CD4-positive, alpha-beta T cell treated with Interleukin-21 for 1 hour (primary cell): ENCODE results near the gene TAF4B.

ENCODE experiments used
- DNase-seq: peaks from one replicate; pipeline ENCODE4 v3.0.0-alpha.2; 2020

TAF4B gene

DNA sequence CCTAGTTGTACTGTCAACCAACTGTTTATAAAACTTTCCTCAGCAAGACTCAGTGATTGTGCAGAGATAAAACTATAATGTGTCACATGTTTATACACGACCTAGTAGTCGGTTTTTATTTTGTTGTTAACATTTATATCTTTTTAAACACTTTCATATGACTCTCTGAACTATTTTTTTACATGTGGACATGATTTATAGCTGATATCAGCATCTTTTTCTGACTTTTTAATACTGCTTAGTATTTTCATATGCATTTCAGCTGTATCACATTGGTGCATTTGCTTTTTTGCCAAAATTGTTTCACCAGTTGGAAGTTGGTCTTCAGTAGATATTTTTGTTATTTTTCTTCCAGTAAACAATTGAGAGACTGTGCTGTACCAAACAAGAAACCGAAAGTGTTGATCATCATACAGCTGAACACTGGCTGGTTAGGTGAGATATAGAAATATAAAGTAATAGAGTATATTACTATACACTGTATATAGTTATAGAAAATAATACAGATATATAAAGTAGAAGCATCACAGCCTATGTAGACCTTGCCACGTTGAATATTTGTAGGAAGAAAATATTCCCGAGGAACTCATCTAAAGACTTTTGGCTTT lies 167.9 kb downstream of the TAF4B start:
- no peak for DNase-seq

DNA sequence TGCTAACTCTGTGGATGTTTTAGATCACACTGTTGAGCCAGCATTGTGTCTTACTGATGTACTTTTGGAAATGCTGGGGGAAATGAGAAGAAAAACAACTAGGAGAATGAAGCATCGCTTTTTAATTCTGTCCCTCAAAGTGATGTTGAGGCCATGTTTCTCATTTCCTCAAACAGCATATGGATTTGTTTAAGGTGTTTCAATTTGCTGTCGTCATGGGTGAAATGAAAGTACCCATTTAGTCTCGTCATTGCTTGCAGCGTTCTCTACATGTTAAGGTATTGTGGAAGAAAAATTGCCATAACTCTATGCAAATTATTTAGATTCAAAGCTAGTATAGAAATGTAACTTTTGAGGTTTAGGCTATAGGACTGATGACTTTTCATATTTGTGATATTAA lies 170.8 kb downstream of the TAF4B start:
- DNase-seq = no peak

DNA sequence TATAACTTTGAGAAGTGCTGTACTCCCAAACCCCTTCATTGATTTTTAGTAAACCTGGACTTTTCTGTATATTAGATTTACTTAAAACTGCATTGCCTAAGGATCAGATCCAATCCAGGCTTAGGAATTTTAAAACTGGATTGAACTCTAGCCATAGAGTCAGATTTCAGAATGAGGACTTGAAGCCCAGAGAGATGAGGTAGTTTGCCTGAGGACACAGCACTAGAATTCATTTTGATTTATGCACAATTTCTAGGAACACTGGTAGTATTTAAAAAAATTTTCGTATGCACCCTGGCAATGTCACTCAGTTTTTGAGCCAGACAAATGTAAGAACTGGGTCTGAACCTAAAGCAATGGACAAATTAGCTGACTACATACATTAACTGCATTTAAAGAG lies 177.2 kb downstream of the TAF4B start:
- no peak for DNase-seq

DNA sequence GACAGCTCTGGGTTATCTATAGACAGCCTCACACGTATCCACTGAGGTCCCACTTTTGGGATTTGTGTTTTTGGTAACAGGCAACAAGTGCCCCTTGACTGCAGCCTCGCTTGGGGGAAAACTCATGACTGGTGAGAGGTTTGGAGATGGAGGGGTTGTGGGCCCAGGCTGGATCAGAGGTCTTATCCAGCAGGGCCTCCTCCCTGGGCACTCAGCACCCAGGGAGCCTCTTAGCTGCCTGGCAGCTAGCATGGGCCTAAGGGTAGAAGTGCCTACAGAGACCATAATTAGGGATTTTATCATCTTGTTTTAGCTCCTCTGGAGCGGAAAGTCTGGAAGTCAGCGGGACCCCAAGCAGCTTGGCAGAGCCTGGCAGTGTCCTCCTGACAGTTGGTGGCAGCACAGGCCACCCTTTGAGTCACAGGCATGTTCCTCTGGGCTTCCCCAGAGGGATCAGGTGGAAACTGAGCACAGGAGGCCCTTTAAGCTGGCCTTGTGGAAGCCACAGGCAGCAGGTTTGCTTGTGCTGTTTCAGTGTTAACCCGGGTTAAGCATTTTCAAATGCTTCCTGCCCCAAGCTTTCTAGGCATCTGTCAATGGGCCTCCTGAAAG lies 179.1 kb downstream of the TAF4B start:
- no peak for DNase-seq

DNA sequence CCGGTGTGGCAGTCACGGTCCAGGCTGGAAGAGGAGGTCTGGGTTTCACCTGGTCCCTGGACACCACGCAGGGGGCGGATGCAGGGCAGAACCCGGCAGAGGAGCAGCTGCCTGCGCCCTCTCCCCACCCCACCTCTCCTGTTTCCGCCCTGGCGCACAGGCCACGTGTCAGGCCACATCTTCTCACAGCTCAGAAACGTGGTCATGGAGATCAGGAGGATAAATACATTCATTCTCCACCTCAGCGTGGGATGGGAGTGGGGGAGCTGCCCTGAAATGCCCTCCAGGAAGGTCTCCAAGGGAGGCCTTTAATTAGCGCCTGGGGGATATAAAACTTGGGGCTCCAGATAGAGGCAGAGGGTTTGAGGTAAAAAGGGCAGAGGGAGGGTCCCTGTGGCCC lies 180.1 kb downstream of the TAF4B start:
- DNase-seq = no peak

DNA sequence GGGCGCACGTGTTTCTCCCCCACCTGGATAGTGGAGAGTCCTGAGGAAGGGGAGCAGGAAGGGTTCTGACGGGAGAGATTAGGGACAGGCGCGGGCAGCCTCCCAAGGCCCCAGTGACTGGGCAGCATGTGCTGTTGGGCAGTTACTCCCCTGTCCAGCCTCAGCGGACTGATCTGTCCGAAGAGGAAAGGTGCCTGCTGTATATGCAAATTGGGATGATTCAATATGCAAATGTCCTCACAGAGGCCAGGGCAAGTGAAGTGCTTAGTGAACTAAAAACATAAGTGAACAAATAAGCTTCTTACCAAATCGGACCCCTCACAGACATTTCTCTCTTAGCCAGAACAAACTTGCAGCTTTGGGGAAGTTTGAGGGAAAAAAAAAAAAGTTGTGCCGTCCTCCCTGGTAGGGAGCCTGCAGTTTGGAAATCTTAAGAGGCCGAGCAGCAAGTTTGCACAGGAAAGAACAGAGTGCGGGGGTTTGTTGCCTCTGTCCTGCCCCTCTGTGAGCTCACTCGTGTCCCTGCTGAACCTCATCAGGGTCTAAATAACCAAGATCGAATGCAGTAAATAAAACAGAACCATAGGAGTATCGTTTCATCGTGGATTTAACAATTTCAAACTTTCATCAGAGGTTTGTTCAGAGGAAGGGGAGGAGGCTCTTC lies 180.7 kb downstream of the TAF4B start:
- DNase-seq = no peak

DNA sequence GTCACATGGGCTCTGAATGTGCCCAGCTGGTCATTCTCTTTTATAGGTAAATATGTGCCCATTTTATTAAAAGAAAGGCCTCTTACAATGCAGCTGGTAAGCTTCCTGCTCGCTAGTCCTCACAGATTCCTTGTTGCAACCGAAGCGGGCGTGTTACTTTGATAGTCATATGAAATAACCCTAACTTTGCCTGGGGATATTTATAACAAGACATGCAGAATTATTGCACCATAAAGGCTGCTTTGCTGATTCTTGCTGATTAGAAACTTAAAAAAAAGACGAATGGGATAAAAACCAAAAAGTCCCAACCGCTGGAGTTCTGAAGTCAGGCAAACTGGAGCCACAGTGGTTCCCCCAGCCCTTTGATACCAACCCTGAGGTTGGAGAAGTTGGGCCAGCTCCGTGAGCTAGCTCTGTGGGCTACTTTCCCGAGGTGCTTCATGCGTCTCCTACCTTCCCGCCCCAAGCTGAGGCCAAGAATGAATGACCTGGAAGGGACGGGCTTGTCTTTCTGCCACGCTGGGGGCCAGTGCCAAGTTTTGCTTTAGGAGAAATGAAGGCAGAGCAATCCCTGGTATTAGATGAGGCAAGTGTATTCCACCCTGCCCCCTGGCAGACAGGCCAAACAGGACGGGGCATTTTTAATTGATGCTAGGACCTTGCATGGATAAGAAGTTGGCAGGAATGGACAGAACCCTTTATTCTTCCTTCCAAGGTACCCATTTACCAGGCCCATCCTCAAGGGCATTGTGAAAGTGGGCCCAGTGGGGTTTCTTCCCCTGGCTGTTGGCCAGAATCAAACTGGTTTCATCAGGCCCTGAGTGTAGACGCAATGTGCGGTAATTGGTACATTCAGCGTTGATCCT lies 181.7 kb downstream of the TAF4B start:
- no peak for DNase-seq

DNA sequence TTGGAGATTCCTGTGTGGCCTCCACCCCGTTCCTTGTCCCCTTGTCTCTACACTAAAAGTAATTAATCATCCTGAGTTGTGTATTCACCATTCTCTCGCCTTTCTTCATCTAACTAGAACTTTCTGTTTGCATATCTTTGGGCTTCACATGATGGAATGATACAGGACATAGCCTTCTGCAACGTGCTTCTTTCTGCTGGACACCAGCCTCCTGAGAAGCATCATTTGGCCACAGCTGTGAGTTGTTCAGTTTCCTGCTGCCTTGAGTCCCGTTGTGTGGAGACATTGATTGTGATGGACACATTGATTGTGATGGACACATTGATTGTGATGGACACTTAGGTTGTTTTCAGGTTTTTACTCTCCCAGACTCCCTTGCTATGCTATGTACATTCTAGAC lies 182.8 kb downstream of the TAF4B start:
- no peak for DNase-seq

DNA sequence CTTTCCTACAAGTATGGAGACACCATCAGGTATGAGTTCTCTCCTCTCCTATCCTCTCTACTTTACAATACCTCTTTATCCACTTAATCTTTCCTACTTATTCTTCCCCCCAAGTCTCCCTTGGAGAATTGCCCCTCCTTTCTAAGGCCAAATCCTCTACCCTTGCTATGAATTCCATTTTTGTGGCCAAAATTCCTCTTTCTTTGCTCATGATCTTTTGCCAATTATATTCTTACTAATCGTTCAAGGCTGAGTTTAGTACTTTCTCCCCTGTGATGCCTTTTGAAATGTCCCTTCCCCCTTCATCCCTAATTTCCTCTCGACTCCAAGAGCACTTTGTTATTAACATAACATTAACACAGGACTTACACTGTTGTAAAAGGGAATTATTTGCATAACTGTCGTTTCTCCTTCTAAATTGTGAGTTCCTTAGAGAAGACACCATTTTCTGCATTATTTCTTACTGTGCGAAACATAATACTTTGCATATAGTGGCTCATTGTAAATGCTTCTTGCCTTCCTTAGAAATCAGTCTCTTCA lies 188.7 kb downstream of the TAF4B start:
- no peak for DNase-seq

DNA sequence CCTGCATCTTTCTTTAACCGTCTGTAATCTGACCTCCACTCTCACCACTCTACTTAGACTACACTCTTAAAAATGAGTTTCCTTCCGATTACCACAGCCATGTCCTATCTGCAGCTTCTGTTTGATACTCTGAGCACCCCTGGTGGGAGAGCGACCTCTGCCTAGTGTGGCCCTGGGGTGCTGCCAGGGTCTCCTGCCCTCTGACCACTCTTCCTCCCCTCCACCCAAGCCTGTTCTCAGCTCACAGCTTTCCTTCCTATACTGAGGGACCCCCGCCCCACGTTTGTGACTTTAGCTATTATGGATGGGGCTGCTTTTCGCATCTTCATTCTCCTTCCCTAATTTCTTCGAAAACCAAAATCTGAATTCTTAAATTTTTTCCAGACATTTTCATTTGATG lies 189.4 kb downstream of the TAF4B start:
- no peak for DNase-seq

DNA sequence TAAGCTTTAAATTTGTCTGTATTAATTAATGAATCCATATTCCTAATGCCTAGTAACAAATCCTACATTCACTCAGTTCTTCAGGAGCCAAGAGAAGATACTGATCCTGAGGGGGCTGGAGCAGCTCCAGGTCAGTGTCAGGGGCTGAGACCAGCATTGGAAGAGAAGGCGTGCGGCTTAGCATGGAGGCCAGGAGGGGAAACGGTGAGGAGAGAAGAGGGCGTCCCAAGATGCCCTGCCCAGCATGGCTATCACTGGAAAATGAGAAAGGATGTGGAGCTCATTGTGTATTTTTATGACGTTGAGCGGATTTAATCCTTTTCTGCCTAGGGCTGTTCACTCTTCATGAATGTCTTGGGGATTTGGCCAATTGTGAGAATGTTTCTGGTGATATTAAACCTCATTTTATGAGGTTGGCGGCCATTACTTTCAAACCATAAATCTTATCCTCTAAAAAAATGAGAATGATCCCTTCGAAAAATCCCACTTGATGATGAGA lies 190.5 kb downstream of the TAF4B start:
- no peak for DNase-seq

DNA sequence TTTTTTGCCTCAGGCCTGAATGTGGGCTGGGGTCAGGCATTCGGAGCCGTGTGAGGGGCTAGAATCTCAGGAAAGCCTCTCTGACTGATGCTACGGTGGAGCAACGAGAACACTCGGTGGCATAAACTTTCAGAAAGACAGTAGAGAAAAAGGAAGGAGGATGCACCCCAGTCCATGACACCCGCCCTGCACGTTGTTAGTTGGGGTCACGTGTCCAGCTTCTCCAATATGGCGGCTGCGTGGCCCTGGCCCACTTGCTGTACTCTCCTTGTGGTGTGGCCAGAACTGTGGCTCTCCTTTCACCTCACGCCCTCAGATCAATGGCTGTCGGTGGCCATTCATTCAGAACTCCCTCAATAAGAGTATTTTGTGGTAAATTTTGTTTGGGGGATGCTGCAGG lies 190.9 kb downstream of the TAF4B start:
- DNase-seq = no peak

DNA sequence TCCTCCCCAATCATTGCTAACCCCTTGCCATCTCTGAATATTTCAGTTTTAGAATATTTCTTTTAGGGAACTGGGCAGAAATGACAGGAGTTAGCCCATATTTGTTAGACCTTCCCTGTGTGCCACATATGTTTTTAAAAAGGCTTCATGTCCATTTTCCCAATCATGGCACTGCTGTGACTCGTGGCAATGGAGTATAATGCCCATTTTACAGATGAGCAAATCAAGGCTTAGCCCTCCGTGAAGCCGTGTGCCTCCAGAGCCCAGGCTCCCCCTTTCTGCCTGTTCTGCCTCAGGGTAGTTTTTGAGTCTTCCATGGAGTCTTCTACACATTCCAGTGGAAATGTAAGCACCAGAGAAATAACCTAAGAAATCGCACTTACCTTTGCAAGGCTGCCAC lies 192.0 kb downstream of the TAF4B start:
- DNase-seq = no peak

DNA sequence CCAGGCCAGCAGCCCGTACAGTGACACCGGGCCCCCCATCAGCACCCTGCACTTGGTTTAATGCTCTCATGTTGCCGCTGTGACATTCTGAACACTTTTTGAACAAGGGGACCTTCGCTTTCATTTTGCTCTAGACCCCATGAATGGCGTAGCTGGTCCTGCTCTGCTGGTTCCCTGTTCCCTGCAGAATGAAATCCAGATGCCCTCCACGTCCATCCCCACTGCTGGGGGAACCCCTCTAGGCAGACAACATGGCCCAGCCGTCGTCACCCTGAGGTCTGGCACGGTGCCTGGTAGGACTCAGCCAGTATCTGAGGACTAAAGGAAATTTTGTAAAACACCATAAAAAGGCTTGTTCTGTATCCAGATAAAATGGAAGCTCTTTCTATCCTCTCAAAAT lies 193.5 kb downstream of the TAF4B start:
- no peak for DNase-seq

DNA sequence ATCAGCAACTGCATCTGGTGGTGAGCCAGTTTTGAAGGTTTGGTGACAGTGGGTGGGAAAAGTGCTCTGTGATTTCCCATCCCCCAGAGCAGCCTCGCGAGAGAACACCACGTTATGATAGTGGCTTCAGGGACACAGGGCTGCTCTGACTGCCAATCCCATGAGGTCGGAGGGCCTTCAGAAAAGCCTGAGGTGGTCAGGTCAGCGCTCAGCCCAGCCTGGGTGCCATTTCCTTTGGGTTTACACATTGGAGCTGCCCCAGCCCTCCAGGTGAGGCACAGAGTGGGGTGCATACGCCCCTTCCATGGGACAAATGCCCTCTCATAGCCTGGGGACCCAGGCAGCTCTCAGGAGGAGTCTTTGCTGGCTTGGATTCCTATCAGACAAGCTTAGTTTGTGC lies 195.3 kb downstream of the TAF4B start:
- DNase-seq = no peak

DNA sequence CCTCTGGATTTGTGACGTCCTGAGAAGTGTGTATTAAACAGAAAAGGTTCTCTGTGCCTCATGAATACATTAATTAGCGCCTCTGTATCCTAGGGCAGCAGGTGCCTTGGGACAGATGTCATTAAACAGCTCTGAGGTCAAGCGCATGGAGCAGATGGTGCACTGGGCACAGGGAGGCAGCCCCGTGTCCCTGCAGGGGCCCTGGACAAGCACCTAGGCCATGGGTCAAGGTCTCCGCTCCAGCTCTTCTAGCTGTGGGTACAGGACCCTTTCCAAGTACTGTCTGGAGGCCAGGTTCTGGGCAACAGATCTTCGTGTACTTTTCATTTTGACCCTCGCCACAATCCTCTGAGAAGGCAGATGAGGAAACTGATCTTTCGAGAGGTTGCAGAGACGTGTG lies 195.7 kb downstream of the TAF4B start:
- DNase-seq = no peak

DNA sequence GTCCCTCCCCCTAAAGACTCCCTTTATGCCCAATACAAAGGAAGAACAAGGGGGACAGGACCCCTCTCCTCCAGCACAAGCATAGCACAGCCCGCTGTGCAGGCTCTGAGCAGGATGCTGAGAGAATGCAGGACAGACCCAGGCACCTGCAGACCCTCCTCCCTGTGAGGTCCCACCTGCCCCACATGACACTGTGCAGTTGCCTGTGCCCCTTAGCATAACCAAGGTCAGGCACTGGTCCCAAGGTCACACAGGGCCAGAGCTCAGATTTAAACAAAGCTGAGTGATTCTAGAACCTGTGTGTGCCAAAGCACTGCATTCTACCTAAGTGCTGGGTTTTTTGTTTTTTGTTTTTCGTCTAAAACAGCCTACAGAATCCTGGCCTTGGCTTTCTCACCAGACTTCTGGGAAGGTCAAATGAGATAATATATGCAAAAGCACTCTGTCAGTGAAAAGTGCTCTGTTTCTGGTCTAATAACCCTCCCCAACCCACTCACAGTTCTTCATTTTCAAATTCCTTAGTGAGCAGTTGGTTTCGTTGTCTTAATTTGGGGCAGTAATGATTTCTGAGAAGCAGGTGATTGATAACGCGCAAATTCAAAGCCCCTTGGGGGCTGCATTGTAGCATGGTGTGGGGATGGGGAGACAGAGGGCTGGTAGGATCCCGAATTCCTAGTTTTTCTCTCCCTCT lies 196.4 kb downstream of the TAF4B start:
- DNase-seq = no peak

DNA sequence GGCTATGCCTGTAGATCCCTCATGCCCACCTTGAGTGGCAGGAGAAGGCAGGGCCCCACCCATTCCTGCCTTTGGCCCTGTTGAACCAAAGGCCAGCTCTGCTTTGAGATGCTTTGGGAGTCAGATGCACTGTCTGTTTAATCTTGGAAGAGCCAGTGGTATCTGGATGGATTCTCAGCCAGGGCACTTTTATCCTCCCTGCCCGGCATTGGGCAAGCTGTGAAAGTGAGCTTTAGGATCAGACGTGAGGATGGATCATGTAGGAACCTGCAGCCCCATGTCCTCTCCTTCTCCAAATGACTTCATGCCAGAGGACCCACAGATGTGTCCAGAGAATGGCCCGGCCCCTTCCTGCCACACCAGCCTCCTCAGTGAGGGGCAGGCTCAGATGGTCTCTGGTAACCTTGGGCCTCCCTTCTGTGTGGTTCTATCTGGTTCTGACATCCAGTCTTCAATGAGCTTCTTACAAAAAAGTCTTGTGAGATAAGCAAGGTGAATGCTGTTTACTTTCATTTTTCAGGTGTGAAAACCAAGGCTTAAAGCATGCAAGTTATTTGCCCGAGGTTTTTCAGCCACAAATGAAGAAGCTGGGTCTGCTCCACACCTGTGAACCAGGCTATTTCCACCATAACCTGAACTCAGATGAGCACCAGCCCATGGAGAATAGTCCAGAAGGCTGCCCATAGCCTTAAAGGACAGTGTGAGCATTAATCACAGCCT lies 198.3 kb downstream of the TAF4B start:
- DNase-seq = no peak

DNA sequence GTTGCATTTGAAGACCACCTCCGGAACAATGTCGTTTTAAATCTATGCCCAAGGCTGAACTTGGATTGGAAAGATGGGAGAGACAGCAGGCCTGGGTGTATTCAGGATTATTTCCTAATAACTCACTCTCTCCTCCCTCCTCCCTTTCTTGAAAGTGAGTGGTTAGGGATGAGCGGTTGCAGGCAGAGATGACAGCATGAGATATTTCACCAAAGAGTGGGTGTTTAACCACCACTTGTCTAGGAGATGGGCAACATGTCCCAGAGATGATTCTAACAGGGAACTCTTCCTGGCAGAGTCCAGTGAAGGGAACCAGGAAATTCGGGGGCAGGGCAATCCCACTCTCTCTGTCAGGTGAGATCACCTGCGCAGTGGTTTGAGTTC lies 198.9 kb downstream of the TAF4B start:
- no peak for DNase-seq

DNA sequence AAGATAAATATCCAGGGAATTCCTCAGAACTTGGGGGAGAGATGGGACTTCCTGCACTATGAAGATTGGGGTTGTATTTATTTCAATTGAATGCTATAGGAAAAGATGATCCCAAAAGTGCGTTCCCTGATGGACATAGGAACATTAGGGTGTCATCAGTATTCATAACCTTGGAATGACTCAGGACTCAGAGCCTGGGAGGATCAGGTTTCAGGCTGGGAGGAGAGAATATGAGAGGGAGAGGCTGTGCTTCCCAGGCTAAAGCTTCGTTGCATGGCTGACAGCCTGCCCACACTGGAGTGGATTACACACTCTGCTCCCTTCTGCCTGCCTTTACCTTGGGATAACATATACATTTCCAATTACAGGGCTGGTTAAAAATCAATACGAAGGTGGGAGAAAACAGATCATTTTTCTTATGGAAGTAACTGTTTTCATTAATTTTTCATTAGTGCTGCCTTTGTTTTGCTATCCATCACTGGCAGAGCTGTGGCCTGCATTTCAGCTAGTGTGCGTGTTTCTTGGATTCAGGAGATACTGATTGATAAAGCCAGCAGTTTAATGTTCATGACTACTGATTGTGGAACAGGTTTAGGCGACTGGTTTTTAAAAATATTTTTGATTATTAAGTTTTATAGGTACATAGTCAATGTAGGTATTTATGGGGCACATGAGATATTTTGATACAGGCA lies 203.4 kb downstream of the TAF4B start:
- DNase-seq = no peak

DNA sequence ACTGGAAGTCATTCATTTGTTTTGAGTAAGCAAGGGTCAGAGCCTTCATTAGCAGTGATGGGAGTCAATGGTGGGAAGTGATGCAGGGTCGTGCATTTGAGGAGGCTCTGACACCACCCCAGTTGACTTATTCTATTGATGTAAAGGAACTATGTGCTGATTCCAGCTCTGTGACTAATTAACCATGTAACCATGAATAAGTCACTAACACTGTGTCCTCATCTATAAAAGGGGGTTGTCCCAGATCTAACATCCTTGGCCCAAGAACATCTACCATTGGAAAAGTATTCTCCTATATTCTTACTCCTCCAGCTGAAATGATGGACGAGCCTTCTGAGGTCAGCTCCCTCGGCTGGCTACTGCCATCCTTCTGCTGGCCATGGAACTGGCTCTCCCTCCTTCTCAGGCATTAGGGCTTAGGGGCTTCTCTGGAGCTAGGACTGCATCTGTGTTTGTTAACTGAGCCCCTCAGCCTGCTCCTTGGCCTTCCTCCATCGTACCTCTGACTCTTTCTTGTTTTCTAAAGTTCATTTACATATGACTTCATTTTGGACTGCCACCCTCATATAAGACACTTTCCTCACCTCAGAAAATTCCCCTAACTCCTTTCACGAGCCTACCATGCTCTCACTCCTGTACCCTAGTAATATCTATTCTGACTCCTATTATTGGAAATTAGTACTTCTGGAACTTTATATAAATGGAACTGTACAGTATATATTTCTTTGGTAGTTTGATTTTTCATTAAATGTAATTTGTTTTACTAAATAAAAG lies 206.6 kb downstream of the TAF4B start:
- DNase-seq = no peak
